Adrenal gland (tissue), 12 donors: ENCODE results near the gene POC1A. TPM values are rescaled to one million over a fixed set of nuclear protein-coding genes. Genes with fewer than 3 reads are reported as not detected.

ENCODE experiments used
- DNase-seq, 7 donors: peaks; one replicate each; pipeline ENCODE4 v3.0.0-alpha.2; 2019 to 2020
- H3K27ac ChIP-seq, 5 donors: fragments of 200-600 bp; sonication (generic) in 4 of 5; 1 replicate in 3 of 5; 2 replicates in 2 of 5; pipeline versions ENCODE4 v1.5.1 to v1.8.0; 2016 to 2020; ENCODE audit warnings: mild to moderate bottlenecking in 1 of 5
- H3K27me3 ChIP-seq: fragments of 200-600 bp; 2 replicates; pipeline ENCODE4 v1.8.0; 2021
- H3K36me3 ChIP-seq, 2 donors: fragments of 200-600 bp; replicated peaks in 1 of 2; 1 replicate in 1 of 2; 2 replicates in 1 of 2; pipeline versions ENCODE4 v1.5.1 to v1.8.0; 2018 to 2022
- H3K4me1 ChIP-seq, 2 donors: fragments of 200-600 bp; replicated peaks in 1 of 2; 1 replicate in 1 of 2; 2 replicates in 1 of 2; pipeline versions ENCODE4 v1.5.1 to v1.8.0; 2018 to 2021
- H3K4me3 ChIP-seq, 4 donors: fragments of 200-600 bp; sonication (generic) in 3 of 4; one replicate each; pipeline ENCODE4 v1.5.1; 2016 to 2018
- H3K9me3 ChIP-seq, 3 donors: fragments of 200-600 bp; sonication (generic) in 1 of 3; replicated peaks in 1 of 3; 1 replicate in 2 of 3; 2 replicates in 1 of 3; pipeline versions ENCODE4 v1.5.1 to v1.8.0; 2016 to 2021
- CTCF ChIP-seq, 6 experiments: fragments of 450-650 bp in 4 of 6; fragments of 200-600 bp in 2 of 6; sonication (generic) in 1 of 6; IDR thresholded peaks; 1 replicate in 5 of 6; 2 replicates in 1 of 6; pipeline versions ENCODE4 v1.5.1 to v1.8.0; 2016 to 2021; ENCODE audit warnings: antibody characterized with exemption in 6 of 6, mild to moderate bottlenecking in 2 of 6, moderate library complexity in 1 of 6
- POLR2A ChIP-seq, 2 donors: fragments of 450-650 bp; IDR thresholded peaks; one replicate each; pipeline ENCODE4 v1.6.1; 2017; ENCODE audit warnings: antibody characterized with exemption in 2 of 2, mild to moderate bottlenecking in 2 of 2, moderate library complexity in 1 of 2
- WGBS, 4 donors: extraction: QIAGEN DNeasy Blood & Tissue Kit in 2 of 4; methylation state at CpG; one replicate each; pipeline versions ENCODE4 v1.1.5 to v1.1.7; 2013 to 2017; 5-methylcytosine and 5-hydroxymethylcytosine counted together
- intact Hi-C, 2 donors: fragments of 100-400 bp; cut with DNase I; formaldehyde crosslinking; loops; one replicate each; pipeline versions ENCODE4 v1.14.1 to v1.15.0; 2022 to 2023
- polyA plus RNA-seq, 3 donors: library from polyadenylated mRNA; stranded (reverse); fragments of 200-250 nt in 2 of 3; fragments of 350-450 nt in 1 of 3; fragmentation: Illumina TruSeq in 1 of 3; extraction: RNeasy Lipid Tissue Mini Kit (QIAGEN cat#74804) in 1 of 3; gene quantifications; one replicate each; pipeline ENCODE4 v1.2.3, GENCODE V29; 2013 to 2014
- total RNA-seq, 9 donors: library from RNA; depleted of rRNA in 4 of 9; stranded (reverse); fragments of >200 nt in 4 of 9; fragments of 120-200 nt in 1 of 9; fragmentation: NEBNext Ultra II Directional in 1 of 9; extraction: Animal tissue kit (Norgen Biotek cat#: 25700) in 1 of 9; gene quantifications; one replicate each; pipeline versions ENCODE4 v1.1.0 to v1.2.4, GENCODE V29; 2013 to 2023
- donor health status: healthy with polysubstance abuse.
- donor health status: Bipolar disorder and iron deficiency.
- donor health status: DM: yes; HTN: yes; CAD: no.
- donor health status: DM: no; HTN: no; CAD: no.
- donor health status: DM: no; HTN: no; CAD: no.
- donor health status: DM: yes; HTN: yes; CAD: no.

The POC1A gene
- total and polyA plus RNA-seq, 12 donors, result 2.0 to 8.4 (median 5.5) TPM

DNA sequence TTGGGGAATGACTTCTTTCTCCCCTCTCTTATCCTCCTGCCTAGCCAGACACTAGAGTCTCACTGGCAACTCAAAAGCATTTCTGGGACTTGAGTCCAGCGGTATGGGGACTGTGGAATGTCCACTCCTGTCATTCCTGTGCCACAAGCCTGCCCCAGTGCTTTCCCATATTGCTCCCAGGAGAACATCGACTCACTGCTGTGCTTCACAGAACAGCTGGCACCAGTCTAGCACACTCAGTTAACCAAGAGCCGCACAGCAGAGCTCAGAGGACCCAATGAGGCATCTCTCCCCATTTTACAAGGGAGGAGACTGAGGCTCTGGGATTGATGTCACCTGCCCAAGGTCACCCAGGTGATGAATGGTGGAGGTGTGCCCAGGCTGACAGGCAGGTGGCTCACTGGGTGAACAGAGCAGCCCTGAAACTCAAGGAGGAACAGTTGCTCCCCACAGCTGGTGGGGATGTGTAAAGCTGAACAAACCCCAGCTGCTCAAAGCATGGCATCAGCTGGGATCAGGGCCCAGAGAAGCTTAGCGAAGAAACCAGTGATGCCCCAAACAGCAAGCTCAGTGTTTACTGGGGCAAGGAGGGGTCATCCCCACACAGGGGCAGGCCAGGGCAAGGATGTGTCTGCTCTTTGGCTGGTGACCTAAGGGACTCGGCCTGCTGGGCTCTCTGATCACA is 62.5 kb downstream of the POC1A start:
- no peak overlapping the region for H3K27ac ChIP-seq
- TF ChIP-seq CTCF (IDR thresholded peaks at IDR 0.05), result no peak
- TF ChIP-seq POLR2A (IDR thresholded peaks at IDR 0.05), result no peak

GRCh38 chr3:52090933-52091468 is 63.2 kb downstream of the POC1A start:
- Histone ChIP-seq H3K4me3 (no peak overlapping the region), H3K27ac (peak overlapping the region in 1 of 5 donors; percentile 63), H3K4me1 (peaks cover 0 to 22% of the 10 kb centered on the region in 2 donors), H3K27me3 (no peaks in the 10 kb centered on the region), H3K36me3 (no peaks in the 10 kb centered on the region), H3K9me3 (no peaks in the 10 kb centered on the region)
- WGBS, 4 donors, result 81 to 97% (median 89%) methylated on average over 5 to 8 of the region's 8 CpGs
- DNase-seq, result no peak
- TF ChIP-seq CTCF (IDR thresholded peaks at IDR 0.05) (no peak), POLR2A (IDR thresholded peaks at IDR 0.05) (no peak)
- intact Hi-C loops, result no loop called here

More for the DNA sequence above, 62.5 kb downstream of the POC1A start:
- no peak for DNase-seq
- intact Hi-C loops, result no loop called here
- Histone ChIP-seq H3K27me3 (no peaks in the 10 kb centered on the region), H3K9me3 (no peaks in the 10 kb centered on the region), H3K4me1 (peaks cover 0 to 22% of the 10 kb centered on the region in 2 donors), H3K36me3 (no peaks in the 10 kb centered on the region), H3K4me3 (no peak overlapping the region)
- 80 to 95% (median 84%) methylated on average over 5 of the region's 5 CpGs for WGBS, 4 donors

- peak overlapping the region in 3 of 5 donors; percentile 34 to 76 (median 63) for H3K27ac ChIP-seq
- H3K4me1 ChIP-seq, result peaks cover 0 to 22% of the 10 kb centered on the region in 2 donors
- H3K9me3 ChIP-seq, result no peaks in the 10 kb centered on the region
- WGBS, 4 donors, result 64 to 74% (median 70%) methylated on average over 10 to 12 of the region's 12 CpGs
- H3K4me3 ChIP-seq, result no peak overlapping the region
- DNase-seq, result peak in 5 of 7 donors; percentile 40 to 58 (median 42)
- intact Hi-C loops, result no loop called here
- H3K36me3 ChIP-seq, result no peaks in the 10 kb centered on the region
- TF ChIP-seq POLR2A (IDR thresholded peaks at IDR 0.05), result no peak
- TF ChIP-seq CTCF (IDR thresholded peaks at IDR 0.05), result no peak
- no peaks in the 10 kb centered on the region for H3K27me3 ChIP-seq
Measured at GRCh38 chr3:52090131-52090932, 63.9 kb downstream of the POC1A start.

GRCh38 chr3:52089691-52090090 is 64.5 kb downstream of the POC1A start:
- Histone ChIP-seq H3K4me1 (peaks cover 0 to 22% of the 10 kb centered on the region in 2 donors), H3K36me3 (no peaks in the 10 kb centered on the region), H3K9me3 (no peaks in the 10 kb centered on the region), H3K27me3 (no peaks in the 10 kb centered on the region), H3K4me3 (no peak overlapping the region), H3K27ac (peak overlapping the region in 2 of 5 donors; percentile 63 to 76)
- intact Hi-C loops, result no loop called here
- no peak for DNase-seq
- 86 to 96% (median 90%) methylated on average over 4 of the region's 4 CpGs for WGBS, 4 donors
- TF ChIP-seq CTCF (IDR thresholded peaks at IDR 0.05) (no peak), POLR2A (IDR thresholded peaks at IDR 0.05) (no peak)
